Mesendoderm (in vitro differentiated cells): ENCODE results near the gene FTH1.

Experiments
- DNase-seq: peaks from one replicate; pipeline ENCODE4 v3.0.0; 2013
- H2AK5ac ChIP-seq: 2 replicates; pipeline ENCODE4 v1.6.1; 2013; ENCODE audit warnings: low read length, inconsistent platforms
- H2BK120ac ChIP-seq: 2 replicates; pipeline ENCODE4 v1.6.1; 2013; ENCODE audit warnings: low read depth, mild to moderate bottlenecking, low read length, moderate library complexity, mixed read lengths
- H2BK15ac ChIP-seq: replicated peaks from 2 replicates; pipeline ENCODE4 v1.6.1; 2013; ENCODE audit warnings: low read depth, mild to moderate bottlenecking, moderate library complexity
- H2BK5ac ChIP-seq: 2 replicates; pipeline ENCODE4 v1.6.1; 2013; ENCODE audit warnings: low read length, inconsistent platforms
- H3K18ac ChIP-seq: 2 replicates; pipeline ENCODE4 v1.6.1; 2013; ENCODE audit warnings: mild to moderate bottlenecking, low read length, mixed read lengths
- H3K23ac ChIP-seq: one replicate; pipeline ENCODE4 v1.6.1; 2013; ENCODE audit warnings: low read length
- H3K27ac ChIP-seq: 2 replicates; pipeline ENCODE4 v1.5.1; 2013; ENCODE audit warnings: low read depth, mild to moderate bottlenecking, inconsistent platforms, low read length, moderate library complexity
- H3K27me3 ChIP-seq: 2 replicates; pipeline ENCODE4 v1.6.1; 2013; ENCODE audit warnings: low read length, control low read depth, mild to moderate bottlenecking, inconsistent platforms; ENCODE audit not compliant: insufficient read depth, poor library complexity
- H3K36me3 ChIP-seq: 2 replicates; pipeline ENCODE4 v1.6.1; 2013; ENCODE audit warnings: low read length, inconsistent platforms; ENCODE audit not compliant: control insufficient read depth, insufficient read depth
- H3K4ac ChIP-seq: one replicate; pipeline ENCODE4 v1.6.1; 2013; ENCODE audit warnings: low read depth, mild to moderate bottlenecking, low read length, moderate library complexity
- H3K4me1 ChIP-seq: 2 replicates; pipeline ENCODE4 v1.6.1; 2013; ENCODE audit warnings: low read depth, low read length, inconsistent platforms; ENCODE audit not compliant: control insufficient read depth
- H3K4me2 ChIP-seq: 2 replicates; pipeline ENCODE4 v1.6.1; 2013; ENCODE audit warnings: low read length
- H3K4me3 ChIP-seq: 2 replicates; pipeline ENCODE4 v1.5.1; 2013; ENCODE audit warnings: mild to moderate bottlenecking, low read length
- H3K56ac ChIP-seq: one replicate; pipeline ENCODE4 v1.6.1; 2013; ENCODE audit warnings: low read length
- H3K79me1 ChIP-seq: 2 replicates; pipeline ENCODE4 v1.6.1; 2013; ENCODE audit warnings: low read length, inconsistent platforms
- H3K79me2 ChIP-seq: 2 replicates; pipeline ENCODE4 v1.6.1; 2013; ENCODE audit warnings: mild to moderate bottlenecking, low read length; ENCODE audit not compliant: control insufficient read depth, insufficient read depth
- H3K9ac ChIP-seq: 2 replicates; pipeline ENCODE4 v1.6.1; 2013; ENCODE audit warnings: low read length, inconsistent platforms
- H4K5ac ChIP-seq: one replicate; pipeline ENCODE4 v1.6.1; 2013; ENCODE audit warnings: low read length
- H4K8ac ChIP-seq: one replicate; pipeline ENCODE4 v1.6.1; 2013; ENCODE audit warnings: low read depth, mild to moderate bottlenecking, control low read depth, low read length, moderate library complexity
- WGBS: extraction: QIAGEN DNeasy Blood & Tissue Kit; methylation state at CpG from one replicate; pipeline ENCODE4 v1.1.7; 2013; ENCODE audit warnings: low lambda C conversion rate, missing lambda C conversion rate; ENCODE audit not compliant: insufficient coverage; ENCODE audit errors: extremely low coverage; 5-methylcytosine and 5-hydroxymethylcytosine counted together

The FTH1 gene

GRCh38 chr11:61919705-61920631 lies 47.5 kb downstream of the FTH1 start:
- Histone ChIP-seq H2BK120ac (no peak overlapping the region), H3K27ac (no peak overlapping the region), H3K18ac (no peak overlapping the region), H4K5ac (no peak overlapping the region), H3K79me2 (no peaks in the 10 kb centered on the region), H3K56ac (no peak overlapping the region), H3K4me3 (no peak overlapping the region), H3K36me3 (no peaks in the 10 kb centered on the region), H3K9ac (no peak overlapping the region), H3K4me2 (no peak overlapping the region), H2BK15ac (no peak overlapping the region), H3K27me3 (no peaks in the 10 kb centered on the region), H2AK5ac (no peak overlapping the region), H3K23ac (no peak overlapping the region), H3K4me1 (peaks cover 6% of the 10 kb centered on the region), H3K4ac (no peak overlapping the region), H4K8ac (no peak overlapping the region), H3K79me1 (no peaks in the 10 kb centered on the region), H2BK5ac (no peak overlapping the region)
- peak; percentile 44 for DNase-seq
- WGBS, result no CpG with 5 or more reads among the region's 13 CpGs

- no peak for DNase-seq
- H2BK120ac ChIP-seq, result no peak overlapping the region
- H3K4me1 ChIP-seq, result peaks cover 6% of the 10 kb centered on the region
- H3K18ac ChIP-seq, result no peak overlapping the region
- no peak overlapping the region for H3K56ac ChIP-seq
- no CpG with 5 or more reads among the region's 6 CpGs for WGBS
- no peak overlapping the region for H2AK5ac ChIP-seq
- no peak overlapping the region for H3K27ac ChIP-seq
- no peak overlapping the region for H4K5ac ChIP-seq
- no peak overlapping the region for H3K4me2 ChIP-seq
- no peak overlapping the region for H4K8ac ChIP-seq
- no peaks in the 10 kb centered on the region for H3K79me2 ChIP-seq
- H3K36me3 ChIP-seq, result no peaks in the 10 kb centered on the region
- no peaks in the 10 kb centered on the region for H3K79me1 ChIP-seq
- H3K23ac ChIP-seq, result no peak overlapping the region
- H2BK5ac ChIP-seq, result no peak overlapping the region
- H3K4me3 ChIP-seq, result no peak overlapping the region
- H3K27me3 ChIP-seq, result no peaks in the 10 kb centered on the region
- H3K9ac ChIP-seq, result no peak overlapping the region
- no peak overlapping the region for H2BK15ac ChIP-seq
- H3K4ac ChIP-seq, result no peak overlapping the region
Observed at GRCh38 chr11:61918938-61919704, 48.3 kb downstream of the FTH1 start.

- Histone ChIP-seq H3K79me1 (no peaks in the 10 kb centered on the region), H3K27ac (no peak overlapping the region), H3K4me1 (peaks cover 6% of the 10 kb centered on the region), H3K4ac (no peak overlapping the region), H3K9ac (no peak overlapping the region), H2AK5ac (no peak overlapping the region), H2BK5ac (no peak overlapping the region), H3K18ac (no peak overlapping the region), H3K4me2 (no peak overlapping the region), H3K27me3 (no peaks in the 10 kb centered on the region), H4K5ac (no peak overlapping the region), H2BK15ac (no peak overlapping the region), H3K79me2 (no peaks in the 10 kb centered on the region), H3K36me3 (no peaks in the 10 kb centered on the region), H2BK120ac (no peak overlapping the region), H4K8ac (no peak overlapping the region), H3K23ac (no peak overlapping the region), H3K56ac (no peak overlapping the region), H3K4me3 (no peak overlapping the region)
- no peak for DNase-seq
- no CpG with 5 or more reads among the region's 14 CpGs for WGBS
Observed at GRCh38 chr11:61918251-61918937, 49.0 kb downstream of the FTH1 start.

GRCh38 chr11:61917334-61918109 lies 49.9 kb downstream of the FTH1 start, which contains the start of gene RAB3IL1:
Gene RAB3IL1 (minus strand): TSS chr11:61917566. CDS start chr11:61917367, 199 bp downstream.
- peak; percentile 69 for DNase-seq
- WGBS, result no CpG with 5 or more reads among the region's 74 CpGs

GRCh38 chr11:61916737-61917333 lies 50.6 kb downstream of the FTH1 start:
- H3K4ac ChIP-seq, result no peak overlapping the region
- no peak overlapping the region for H3K23ac ChIP-seq
- no peaks in the 10 kb centered on the region for H3K27me3 ChIP-seq
- H3K9ac ChIP-seq, result peak overlapping the region; percentile 63
- no CpG with 5 or more reads among the region's 32 CpGs for WGBS
- peak overlapping the region; percentile 12 for H3K18ac ChIP-seq
- no peak overlapping the region for H2BK15ac ChIP-seq
- no peak overlapping the region for H2BK120ac ChIP-seq
- no peaks in the 10 kb centered on the region for H3K79me2 ChIP-seq
- no peak overlapping the region for H4K8ac ChIP-seq
- no peak overlapping the region for H2AK5ac ChIP-seq
- H3K56ac ChIP-seq, result peak overlapping the region; percentile 81
- no peaks in the 10 kb centered on the region for H3K79me1 ChIP-seq
- H4K5ac ChIP-seq, result no peak overlapping the region
- DNase-seq, result no peak
- H2BK5ac ChIP-seq, result no peak overlapping the region
- no peak overlapping the region for H3K27ac ChIP-seq
- no peaks in the 10 kb centered on the region for H3K36me3 ChIP-seq
- H3K4me2 ChIP-seq, result peak overlapping the region; percentile 54
- peaks cover 2% of the 10 kb centered on the region for H3K4me1 ChIP-seq
- peak overlapping the region; percentile 12 for H3K4me3 ChIP-seq

More at GRCh38 chr11:61917334-61918109, 49.9 kb downstream of the FTH1 start, which contains the start of gene RAB3IL1:
- peaks cover 2% of the 10 kb centered on the region for H3K4me1 ChIP-seq
- no peak within 1 kb of the TSS for H2BK120ac ChIP-seq
- H3K4me2 ChIP-seq, result peak within 1 kb of the TSS; percentile 59
- no peak within 1 kb of the TSS for H3K4ac ChIP-seq
- no peak within 1 kb of the TSS for H2AK5ac ChIP-seq
- no peak within 1 kb of the TSS for H4K8ac ChIP-seq
- H3K9ac ChIP-seq, result peak within 1 kb of the TSS; percentile 63
- H3K27me3 ChIP-seq, result no peaks in the 10 kb centered on the region
- no peaks in the 10 kb centered on the region for H3K79me2 ChIP-seq
- H2BK5ac ChIP-seq, result no peak within 1 kb of the TSS
- peak within 1 kb of the TSS; percentile 12 for H3K18ac ChIP-seq
- H3K27ac ChIP-seq, result no peak within 1 kb of the TSS
- no peaks in the 10 kb centered on the region for H3K36me3 ChIP-seq
- H4K5ac ChIP-seq, result no peak within 1 kb of the TSS
- H3K56ac ChIP-seq, result peak within 1 kb of the TSS; percentile 81
- no peak within 1 kb of the TSS for H3K23ac ChIP-seq
- H3K79me1 ChIP-seq, result no peaks in the 10 kb centered on the region
- no peak within 1 kb of the TSS for H2BK15ac ChIP-seq
- peak within 1 kb of the TSS; percentile 12 for H3K4me3 ChIP-seq
